Activated CD4-positive, alpha-beta T cell treated with anti-CD3 and anti-CD28 coated beads, Interleukin-2, amount 50 U/mL, for 16 hours (primary cell): Measurements from ENCODE around the gene PEX16.

Experiments
- DNase-seq: peaks from one replicate; pipeline ENCODE4 v3.0.0-alpha.2; 2020

The PEX16 gene

GRCh38 chr11:45872651-45873356, 44.9 kb downstream of the PEX16 start:
- DNase-seq, result peak; percentile 21

- DNase-seq, result no peak
Measured at GRCh38 chr11:45871638-45872037, 46.0 kb downstream of the PEX16 start.

DNA sequence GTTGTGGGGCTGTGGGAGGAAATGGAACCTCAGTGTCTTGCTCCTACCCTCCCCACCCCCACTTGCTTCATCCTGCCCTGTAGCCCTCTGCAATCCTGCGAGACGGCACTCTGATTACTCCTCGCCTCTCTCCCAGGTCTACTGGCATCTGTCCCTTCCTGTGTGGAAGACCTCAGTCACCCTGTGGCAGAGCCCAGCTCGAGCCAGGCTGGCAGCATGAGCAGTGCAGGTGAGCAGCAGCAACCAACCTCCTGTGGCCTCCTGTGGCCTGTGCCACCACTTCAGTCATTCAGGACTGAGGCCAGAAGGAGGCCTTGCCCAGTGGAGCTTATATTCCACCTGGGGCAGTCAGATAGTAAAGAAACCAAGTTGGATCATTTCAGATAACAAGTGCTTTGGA, 47.0 kb downstream of the PEX16 start:
- no peak for DNase-seq

- no peak for DNase-seq
Measured at GRCh38 chr11:45869551-45869950, 48.1 kb downstream of the PEX16 start.

DNA sequence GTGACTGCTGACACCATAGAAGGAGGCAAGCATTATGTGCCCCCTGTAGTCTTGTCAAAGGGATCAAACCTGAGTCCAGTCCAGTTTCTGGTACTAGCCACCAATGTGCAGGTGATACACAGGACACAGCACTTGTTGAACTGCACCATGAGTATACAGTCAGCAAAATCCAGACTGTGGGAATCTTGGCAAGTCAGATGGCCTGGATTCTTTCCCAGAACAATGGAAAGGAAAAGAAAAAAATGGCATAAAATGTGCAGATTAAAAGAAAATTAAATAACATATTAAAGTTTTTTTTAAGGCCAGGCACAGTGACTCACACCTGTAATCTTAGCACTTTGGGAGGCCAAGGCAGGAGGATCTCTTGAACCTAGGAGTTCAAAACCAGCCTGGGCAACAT, 53.6 kb downstream of the PEX16 start:
- no peak for DNase-seq

DNA sequence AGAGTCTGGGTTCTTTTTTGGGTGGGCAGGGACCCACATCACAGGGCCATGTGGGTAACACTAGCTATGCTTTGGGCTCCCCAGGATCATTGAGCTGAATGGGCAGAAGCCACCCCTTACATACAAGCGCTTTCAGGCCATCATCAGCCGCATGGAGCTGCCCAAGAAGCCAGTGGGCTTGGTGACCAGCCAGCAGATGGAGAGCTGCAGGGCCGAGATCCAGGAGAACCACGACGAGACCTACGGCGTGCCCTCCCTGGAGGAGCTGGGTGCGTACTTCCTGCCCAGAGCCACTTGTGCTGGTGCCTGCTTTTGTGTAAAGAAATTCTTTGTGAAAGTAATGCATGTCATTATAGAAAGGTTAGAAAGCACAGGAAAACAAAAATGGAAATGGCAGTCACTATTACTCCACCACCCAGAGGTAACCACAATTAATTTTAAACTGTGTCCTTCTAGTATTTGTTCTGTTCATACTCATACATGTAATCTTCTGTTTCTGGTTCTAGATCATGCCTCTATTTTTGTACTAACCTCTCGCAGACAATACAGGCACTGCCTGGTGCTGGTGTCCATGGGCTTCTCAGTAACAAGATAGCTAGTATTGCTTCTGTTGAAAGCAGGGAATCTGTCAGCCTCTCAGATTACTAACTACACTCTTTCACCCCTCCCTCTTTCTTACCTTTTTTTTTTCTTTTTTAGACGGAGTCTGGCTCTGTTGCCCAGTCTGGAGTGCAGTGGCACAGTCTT, 56.7 kb downstream of the PEX16 start:
- no peak for DNase-seq

DNA sequence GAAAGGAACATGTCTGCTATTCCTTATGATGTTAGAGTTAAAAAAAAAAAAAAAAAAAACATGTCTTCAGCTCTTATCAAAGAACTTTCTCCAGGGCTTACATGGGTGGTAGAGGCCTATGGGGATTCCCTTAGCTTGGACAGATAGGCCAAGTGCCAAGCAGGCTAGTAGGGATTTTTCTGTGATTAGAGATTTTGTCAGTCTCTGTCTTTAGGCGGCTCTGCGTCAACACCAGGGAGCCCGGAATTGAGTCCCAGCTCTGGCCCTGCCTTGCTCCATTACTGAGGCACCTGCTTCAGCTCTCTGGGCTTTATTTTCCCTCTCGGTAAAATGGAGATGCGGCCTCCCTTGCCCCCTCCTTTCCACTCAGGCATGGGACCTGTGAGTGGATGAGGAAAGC, 57.3 kb downstream of the PEX16 start:
- DNase-seq, result no peak
